K562 (cell line): ENCODE measurements around the gene RBPJ. TPM values are rescaled to one million over a fixed set of nuclear protein-coding genes. Genes with fewer than 3 reads are reported as not detected.

Experiments
- CEBPG ChIP-seq, 3 experiments: fragments of 200-800 bp in 1 of 3; sonication (Bioruptor generic) in 1 of 3; sonication (generic) in 1 of 3; formaldehyde crosslinking in 1 of 3; IDR thresholded peaks in 2 of 3; conservative IDR thresholded peaks in 1 of 3; 2 replicates each; pipeline versions ENCODE4 v1.6.1 to v1.8.0; 2016 to 2022; ENCODE audit warnings: missing compliant biosample characterization in 2 of 3, missing genetic modification characterization in 2 of 3, mild to moderate bottlenecking in 1 of 3, missing genetic modification reagents in 1 of 3
- CHD2 ChIP-seq: IDR thresholded peaks from 2 replicates; pipeline ENCODE4 v1.6.1; 2011; ENCODE audit warnings: low read depth, low read length
- CTBP1 ChIP-seq: fragments of 450-650 bp; IDR thresholded peaks from 2 replicates; pipeline ENCODE4 v1.6.1; 2016; ENCODE audit warnings: borderline replicate concordance
- CXXC5 ChIP-seq: fragments of 250-450 bp; sonication (Bioruptor Pico); IDR thresholded peaks from 2 replicates; pipeline ENCODE4 v1.8.0; 2022; ENCODE audit warnings: inconsistent platforms, mild to moderate bottlenecking, moderate library complexity
- E2F6 ChIP-seq, 2 experiments: IDR thresholded peaks; 2 replicates each; pipeline ENCODE4 v1.6.1; 2011; ENCODE audit warnings: borderline replicate concordance in 1 of 2, control low read depth in 1 of 2, low read depth in 1 of 2, low read length in 1 of 2, mild to moderate bottlenecking in 1 of 2, mixed read lengths in 1 of 2, moderate library complexity in 1 of 2; ENCODE audit not compliant: insufficient read depth in 1 of 2, insufficient read length in 1 of 2, poor library complexity in 1 of 2, severe bottlenecking in 1 of 2; ENCODE audit errors: extremely low read depth in 1 of 2
- FOXP4 ChIP-seq: sonication (generic); formaldehyde crosslinking; IDR thresholded peaks from 2 replicates; pipeline ENCODE4 v1.8.0; 2022; ENCODE audit warnings: mild to moderate bottlenecking, missing genetic modification reagents, borderline replicate concordance
- HDAC1 ChIP-seq, 2 experiments: fragments of 450-650 bp; IDR thresholded peaks; 2 replicates each; pipeline ENCODE4 v1.6.1; 2016 to 2017; ENCODE audit warnings: inconsistent platforms in 1 of 2, mild to moderate bottlenecking in 1 of 2, moderate library complexity in 1 of 2
- HNRNPL ChIP-seq: fragments of 200-400 bp; formaldehyde crosslinking; IDR thresholded peaks from 2 replicates; pipeline ENCODE4 v1.6.1; 2017; ENCODE audit warnings: low read depth, mild to moderate bottlenecking, low read length
- KDM1A ChIP-seq, 2 experiments: fragments of 450-650 bp; IDR thresholded peaks; 2 replicates each; pipeline ENCODE4 v1.6.1; 2016; ENCODE audit warnings: mild to moderate bottlenecking in 2 of 2
- NEUROD1 ChIP-seq: fragments of 150-350 bp; IDR thresholded peaks from 2 replicates; pipeline ENCODE4 v1.6.1; 2014; ENCODE audit warnings: borderline replicate concordance, low read length, low read depth; ENCODE audit not compliant: partially characterized antibody
- RBFOX2 ChIP-seq: fragments of 200-400 bp; formaldehyde crosslinking; IDR thresholded peaks from 2 replicates; pipeline ENCODE4 v1.6.1; 2017; ENCODE audit warnings: low read depth, mild to moderate bottlenecking, low read length, moderate library complexity
- RCOR1 ChIP-seq, 2 experiments: IDR thresholded peaks; 2 replicates each; pipeline ENCODE4 v1.6.1; 2012; ENCODE audit warnings: low read depth in 2 of 2, low read length in 2 of 2, borderline replicate concordance in 1 of 2, improper control_type of control experiment in 1 of 2
- RFX1 ChIP-seq: fragments of 450-650 bp; IDR thresholded peaks from 2 replicates; pipeline ENCODE4 v1.6.1; 2016; ENCODE audit warnings: mild to moderate bottlenecking, moderate library complexity
- SMAD4 ChIP-seq: fragments of 250-450 bp; sonication (Bioruptor Pico); conservative IDR thresholded peaks from 2 replicates; pipeline ENCODE4 v1.8.0; 2021; ENCODE audit warnings: inconsistent platforms, mild to moderate bottlenecking, moderate library complexity
- TBL1XR1 ChIP-seq, 2 experiments: IDR thresholded peaks; 2 replicates each; pipeline ENCODE4 v1.6.1; 2012; ENCODE audit warnings: improper control_type of control experiment in 2 of 2, low read length in 2 of 2, mild to moderate bottlenecking in 1 of 2
- TEAD1 ChIP-seq, 2 experiments: fragments of 450-650 bp in 1 of 2; sonication (generic) in 1 of 2; formaldehyde crosslinking; IDR thresholded peaks; 2 replicates each; pipeline versions ENCODE4 v1.4.0 to v1.8.0; 2020 to 2022; ENCODE audit warnings: mild to moderate bottlenecking in 2 of 2, missing genetic modification reagents in 1 of 2
- WHSC1 ChIP-seq: IDR thresholded peaks from one replicate; pipeline ENCODE4 v1.6.1; 2012; ENCODE audit warnings: low read length, control low read depth, inconsistent platforms
- ZBTB1 ChIP-seq: sonication (generic); formaldehyde crosslinking; IDR thresholded peaks from 2 replicates; pipeline ENCODE4 v1.8.1; 2023; ENCODE audit warnings: missing genetic modification reagents, low read depth, mild to moderate bottlenecking, borderline replicate concordance
- ZFP36 ChIP-seq: fragments of 150-350 bp; IDR thresholded peaks from 2 replicates; pipeline ENCODE4 v1.6.1; 2018; ENCODE audit warnings: low read length, low read depth; ENCODE audit not compliant: partially characterized antibody
- ZKSCAN1 ChIP-seq: fragments of 150-350 bp; IDR thresholded peaks from 2 replicates; pipeline ENCODE4 v1.6.1; 2016; ENCODE audit warnings: low read depth, low read length
- ZNF316 ChIP-seq: fragments of 450-650 bp; IDR thresholded peaks from 2 replicates; pipeline ENCODE4 v1.6.1; 2016
- polyA plus RNA-seq, 8 experiments: library from polyadenylated mRNA; depleted of rRNA in 4 of 8; stranded (reverse) in 5 of 8; unstranded in 3 of 8; fragments of >200 nt; fragmentation: Nextera tagmentation in 2 of 8; fragmentation: Illumina TruSeq in 1 of 8; extraction: Ambion mirVana in 2 of 8; extraction: Trizol in 1 of 8; gene quantifications; 2 replicates each; pipeline versions ENCODE4 v1.2.1 to v1.2.3, GENCODE V29; 2011 to 2014; ENCODE audit warnings: inconsistent platforms in 1 of 8, missing spikeins in 1 of 8
- total RNA-seq, 7 experiments: library from RNA; depleted of rRNA in 6 of 7; stranded (reverse); fragments of >200 nt in 6 of 7; fragmentation: Illumina TruSeq in 2 of 7; extraction: Trizol in 2 of 7; gene quantifications; 2 replicates each; pipeline versions ENCODE4 v1.2.1 to v1.2.3, GENCODE V29; 2011 to 2021; ENCODE audit warnings: low replicate concordance in 1 of 7
- TF ChIP-seq, protein P1 (sequence below): fragments of 200-800 bp; sonication (Bioruptor generic); IDR thresholded peaks from 2 replicates; pipeline ENCODE4 v1.6.1; 2017; ENCODE audit warnings: missing genetic modification characterization, missing compliant biosample characterization

RBPJ gene
- total and polyA plus RNA-seq, 9 of the 15 experiments (the other 6 are each of a cell fraction or from before 2014, with no cell fraction given) = 17.2 to 49.4 (median 33.8) TPM

GRCh38 chr4:26319467-26319948 is 1.3 kb upstream of the RBPJ start (continued):
- TF ChIP-seq, protein P1, sequence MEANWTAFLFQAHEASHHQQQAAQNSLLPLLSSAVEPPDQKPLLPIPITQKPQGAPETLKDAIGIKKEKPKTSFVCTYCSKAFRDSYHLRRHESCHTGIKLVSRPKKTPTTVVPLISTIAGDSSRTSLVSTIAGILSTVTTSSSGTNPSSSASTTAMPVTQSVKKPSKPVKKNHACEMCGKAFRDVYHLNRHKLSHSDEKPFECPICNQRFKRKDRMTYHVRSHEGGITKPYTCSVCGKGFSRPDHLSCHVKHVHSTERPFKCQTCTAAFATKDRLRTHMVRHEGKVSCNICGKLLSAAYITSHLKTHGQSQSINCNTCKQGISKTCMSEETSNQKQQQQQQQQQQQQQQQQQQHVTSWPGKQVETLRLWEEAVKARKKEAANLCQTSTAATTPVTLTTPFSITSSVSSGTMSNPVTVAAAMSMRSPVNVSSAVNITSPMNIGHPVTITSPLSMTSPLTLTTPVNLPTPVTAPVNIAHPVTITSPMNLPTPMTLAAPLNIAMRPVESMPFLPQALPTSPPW (CRISPR knock-in tag) = peak; percentile 86
- TF ChIP-seq CXXC5 = peak; percentile 68
- peak in 1 of 2 experiments; percentile 56; a peak in 1 of 4 replicates for TF ChIP-seq TEAD1 (CRISPR knock-in tag; IDR thresholded peaks at IDR 0.05)
- TF ChIP-seq SMAD4 = peak; percentile 98
- 0 out of 2 replicates have a peak, but pooled peaks have one; percentile 5 for TF ChIP-seq RFX1
- peak; percentile 84 for TF ChIP-seq NEUROD1
- peak; percentile 97 for TF ChIP-seq CHD2
- TF ChIP-seq RCOR1 (IDR thresholded peaks at IDR 0.05; ENCODE audit: borderline replicate concordance in 1 of 2, low read depth in 2 of 2, low read length in 2 of 2) = peak in 1 of 2 experiments; percentile 85; a peak in 2 of 4 replicates
- TF ChIP-seq HNRNPL = 0 out of 2 replicates have a peak, but pooled peaks have one; percentile 17
- no peak for TF ChIP-seq WHSC1
- TF ChIP-seq ZNF316 = no peak
- TF ChIP-seq CEBPG (CRISPR knock-in tag; IDR thresholded peaks at IDR 0.05) = peak; percentile 77; the same call in 1 of the 2 replicates
- TF ChIP-seq CEBPG (tag; conservative IDR thresholded peaks at IDR 0.05 in 1 of 2, IDR thresholded peaks at IDR 0.05 in 1 of 2) = peak in 1 of 2 experiments; percentile 46; a peak in 2 of 4 replicates
- TF ChIP-seq E2F6 (IDR thresholded peaks at IDR 0.05; ENCODE audit: borderline replicate concordance in 1 of 2, extremely low read depth in 1 of 2, insufficient read depth in 1 of 2, insufficient read length in 1 of 2, low read depth in 1 of 2, low read length in 1 of 2, poor library complexity in 1 of 2, severe bottlenecking in 1 of 2) = peak; percentile 27 to 81
- TF ChIP-seq ZKSCAN1 = no peak
- peak; percentile 81 for TF ChIP-seq RBFOX2
- TF ChIP-seq CTBP1 = peak; percentile 87
- TF ChIP-seq KDM1A (IDR thresholded peaks at IDR 0.05) = 0 out of 4 replicates have a peak, but pooled peaks of 1 of the 2 experiments have one; percentile 27
- TF ChIP-seq FOXP4 (CRISPR knock-in tag) = 0 out of 2 replicates have a peak, but pooled peaks have one; percentile 61
- TF ChIP-seq ZFP36 = peak; percentile 2
- peak; percentile 29; the same call in 1 of the 2 replicates for TF ChIP-seq ZBTB1 (CRISPR knock-in tag)
- peak in 1 of 2 experiments; percentile 48; a peak in 1 of 4 replicates for TF ChIP-seq HDAC1 (IDR thresholded peaks at IDR 0.05)
- peak; percentile 68; a peak in 2 of 4 replicates for TF ChIP-seq TBL1XR1 (IDR thresholded peaks at IDR 0.05; ENCODE audit: low read length in 2 of 2)
